ENCODE data around the gene PPA2.

Gene PPA2

GRCh38 chr4:105386012-105386411 lies 87.8 kb downstream of the PPA2 start:
- Histone ChIP-seq H3K9ac (ENCODE audit: low read length) (no peak overlapping the region), H3K4me3 (ENCODE audit: low read length) (no peak overlapping the region), H3K9me3 (ENCODE audit: control insufficient read depth, low read depth, low read length) (no peaks in the 10 kb centered on the region), H3K27me3 (ENCODE audit: control insufficient read depth, insufficient read depth, low read length) (no peaks in the 10 kb centered on the region), H3K36me3 (ENCODE audit: control insufficient read depth, low read depth, low read length) (peaks cover 9% of the 10 kb centered on the region), H3K4me1 (ENCODE audit: control insufficient read depth, low read depth, low read length) (no peaks in the 10 kb centered on the region), H3K27ac (ENCODE audit: low read length) (no peak overlapping the region)

GRCh38 chr4:105374071-105374470 lies 99.8 kb downstream of the PPA2 start:
- H3K9ac ChIP-seq (ENCODE audit: low read length): no peak overlapping the region
- H3K4me1 ChIP-seq (ENCODE audit: control insufficient read depth, low read depth, low read length): no peaks in the 10 kb centered on the region
- H3K36me3 ChIP-seq (ENCODE audit: control insufficient read depth, low read depth, low read length): no peaks in the 10 kb centered on the region
- H3K27ac ChIP-seq (ENCODE audit: low read length): no peak overlapping the region
- H3K9me3 ChIP-seq (ENCODE audit: control insufficient read depth, low read depth, low read length): no peaks in the 10 kb centered on the region
- H3K4me3 ChIP-seq (ENCODE audit: low read length): no peak overlapping the region
- H3K27me3 ChIP-seq (ENCODE audit: control insufficient read depth, insufficient read depth, low read length): no peaks in the 10 kb centered on the region

GRCh38 chr4:105373324-105373723 lies 100.5 kb downstream of the PPA2 start:
- H3K4me1 ChIP-seq (ENCODE audit: control insufficient read depth, low read depth, low read length): no peaks in the 10 kb centered on the region
- H3K9ac ChIP-seq (ENCODE audit: low read length): no peak overlapping the region
- no peak overlapping the region for H3K27ac ChIP-seq (ENCODE audit: low read length)

GRCh38 chr4:105369988-105370387 lies 103.9 kb downstream of the PPA2 start:
- no peak overlapping the region for H3K9ac ChIP-seq (ENCODE audit: low read length)
- H3K9me3 ChIP-seq (ENCODE audit: control insufficient read depth, low read depth, low read length): peaks cover 12% of the 10 kb centered on the region
- H3K4me3 ChIP-seq (ENCODE audit: low read length): no peak overlapping the region
- H3K27me3 ChIP-seq (ENCODE audit: control insufficient read depth, insufficient read depth, low read length): no peaks in the 10 kb centered on the region
- no peak overlapping the region for H3K27ac ChIP-seq (ENCODE audit: low read length)
- no peaks in the 10 kb centered on the region for H3K4me1 ChIP-seq (ENCODE audit: control insufficient read depth, low read depth, low read length)
- H3K36me3 ChIP-seq (ENCODE audit: control insufficient read depth, low read depth, low read length): peaks cover 4% of the 10 kb centered on the region

More at GRCh38 chr4:105373324-105373723, 100.5 kb downstream of the PPA2 start:
- Histone ChIP-seq H3K36me3 (ENCODE audit: control insufficient read depth, low read depth, low read length) (peaks cover 4% of the 10 kb centered on the region), H3K4me3 (ENCODE audit: low read length) (no peak overlapping the region), H3K27me3 (ENCODE audit: control insufficient read depth, insufficient read depth, low read length) (no peaks in the 10 kb centered on the region), H3K9me3 (ENCODE audit: control insufficient read depth, low read depth, low read length) (no peaks in the 10 kb centered on the region)

- Histone ChIP-seq H3K36me3 (ENCODE audit: control insufficient read depth, low read depth, low read length) (no peaks in the 10 kb centered on the region), H3K9ac (ENCODE audit: low read length) (no peak overlapping the region), H3K27ac (ENCODE audit: low read length) (no peak overlapping the region), H3K4me1 (ENCODE audit: control insufficient read depth, low read depth, low read length) (no peaks in the 10 kb centered on the region), H3K4me3 (ENCODE audit: low read length) (no peak overlapping the region), H3K9me3 (ENCODE audit: control insufficient read depth, low read depth, low read length) (peaks cover 4% of the 10 kb centered on the region), H3K27me3 (ENCODE audit: control insufficient read depth, insufficient read depth, low read length) (no peaks in the 10 kb centered on the region)
These were observed 112.8 kb downstream of the PPA2 start for GRCh38 chr4:105361053-105361452.

- Histone ChIP-seq H3K27me3 (ENCODE audit: control insufficient read depth, insufficient read depth, low read length) (no peaks in the 10 kb centered on the region), H3K36me3 (ENCODE audit: control insufficient read depth, low read depth, low read length) (no peaks in the 10 kb centered on the region), H3K4me1 (ENCODE audit: control insufficient read depth, low read depth, low read length) (no peaks in the 10 kb centered on the region), H3K9ac (ENCODE audit: low read length) (no peak overlapping the region), H3K4me3 (ENCODE audit: low read length) (no peak overlapping the region), H3K9me3 (ENCODE audit: control insufficient read depth, low read depth, low read length) (no peaks in the 10 kb centered on the region), H3K27ac (ENCODE audit: low read length) (no peak overlapping the region)
These were observed 116.4 kb downstream of the PPA2 start for GRCh38 chr4:105357258-105357980.

GRCh38 chr4:105356194-105356593 lies 117.7 kb downstream of the PPA2 start:
- no peak overlapping the region for H3K27ac ChIP-seq (ENCODE audit: low read length)
- no peaks in the 10 kb centered on the region for H3K9me3 ChIP-seq (ENCODE audit: control insufficient read depth, low read depth, low read length)

GRCh38 chr4:105352826-105353225 lies 121.0 kb downstream of the PPA2 start:
- no peak overlapping the region for H3K27ac ChIP-seq (ENCODE audit: low read length)
- no peak overlapping the region for H3K9ac ChIP-seq (ENCODE audit: low read length)
- no peaks in the 10 kb centered on the region for H3K36me3 ChIP-seq (ENCODE audit: control insufficient read depth, low read depth, low read length)
- no peaks in the 10 kb centered on the region for H3K9me3 ChIP-seq (ENCODE audit: control insufficient read depth, low read depth, low read length)
- H3K4me3 ChIP-seq (ENCODE audit: low read length): no peak overlapping the region
- H3K27me3 ChIP-seq (ENCODE audit: control insufficient read depth, insufficient read depth, low read length): no peaks in the 10 kb centered on the region
- no peaks in the 10 kb centered on the region for H3K4me1 ChIP-seq (ENCODE audit: control insufficient read depth, low read depth, low read length)

More at GRCh38 chr4:105356194-105356593, 117.7 kb downstream of the PPA2 start:
- Histone ChIP-seq H3K9ac (ENCODE audit: low read length) (no peak overlapping the region), H3K27me3 (ENCODE audit: control insufficient read depth, insufficient read depth, low read length) (no peaks in the 10 kb centered on the region), H3K4me3 (ENCODE audit: low read length) (no peak overlapping the region), H3K4me1 (ENCODE audit: control insufficient read depth, low read depth, low read length) (no peaks in the 10 kb centered on the region), H3K36me3 (ENCODE audit: control insufficient read depth, low read depth, low read length) (no peaks in the 10 kb centered on the region)

GRCh38 chr4:105351861-105352260 lies 122.0 kb downstream of the PPA2 start:
- no peaks in the 10 kb centered on the region for H3K27me3 ChIP-seq (ENCODE audit: control insufficient read depth, insufficient read depth, low read length)
- H3K36me3 ChIP-seq (ENCODE audit: control insufficient read depth, low read depth, low read length): no peaks in the 10 kb centered on the region
- H3K27ac ChIP-seq (ENCODE audit: low read length): no peak overlapping the region
- H3K4me1 ChIP-seq (ENCODE audit: control insufficient read depth, low read depth, low read length): no peaks in the 10 kb centered on the region
- H3K9ac ChIP-seq (ENCODE audit: low read length): no peak overlapping the region
- no peak overlapping the region for H3K4me3 ChIP-seq (ENCODE audit: low read length)
- H3K9me3 ChIP-seq (ENCODE audit: control insufficient read depth, low read depth, low read length): no peaks in the 10 kb centered on the region

- Histone ChIP-seq H3K27ac (ENCODE audit: low read length) (no peak overlapping the region), H3K4me1 (ENCODE audit: control insufficient read depth, low read depth, low read length) (no peaks in the 10 kb centered on the region), H3K9ac (ENCODE audit: low read length) (no peak overlapping the region), H3K27me3 (ENCODE audit: control insufficient read depth, insufficient read depth, low read length) (no peaks in the 10 kb centered on the region), H3K36me3 (ENCODE audit: control insufficient read depth, low read depth, low read length) (no peaks in the 10 kb centered on the region), H3K9me3 (ENCODE audit: control insufficient read depth, low read depth, low read length) (no peaks in the 10 kb centered on the region), H3K4me3 (ENCODE audit: low read length) (no peak overlapping the region)
These were observed 122.9 kb downstream of the PPA2 start for GRCh38 chr4:105350859-105351490.

GRCh38 chr4:105348719-105349118 lies 125.1 kb downstream of the PPA2 start:
- no peaks in the 10 kb centered on the region for H3K4me1 ChIP-seq (ENCODE audit: control insufficient read depth, low read depth, low read length)
- H3K27me3 ChIP-seq (ENCODE audit: control insufficient read depth, insufficient read depth, low read length): no peaks in the 10 kb centered on the region
- no peak overlapping the region for H3K27ac ChIP-seq (ENCODE audit: low read length)
- no peak overlapping the region for H3K9ac ChIP-seq (ENCODE audit: low read length)
- H3K36me3 ChIP-seq (ENCODE audit: control insufficient read depth, low read depth, low read length): no peaks in the 10 kb centered on the region
- H3K4me3 ChIP-seq (ENCODE audit: low read length): no peak overlapping the region
- no peaks in the 10 kb centered on the region for H3K9me3 ChIP-seq (ENCODE audit: control insufficient read depth, low read depth, low read length)

- H3K9ac ChIP-seq (ENCODE audit: low read length): no peak overlapping the region
- no peaks in the 10 kb centered on the region for H3K27me3 ChIP-seq (ENCODE audit: control insufficient read depth, insufficient read depth, low read length)
- no peak overlapping the region for H3K27ac ChIP-seq (ENCODE audit: low read length)
- H3K9me3 ChIP-seq (ENCODE audit: control insufficient read depth, low read depth, low read length): no peaks in the 10 kb centered on the region
- no peaks in the 10 kb centered on the region for H3K4me1 ChIP-seq (ENCODE audit: control insufficient read depth, low read depth, low read length)
- no peaks in the 10 kb centered on the region for H3K36me3 ChIP-seq (ENCODE audit: control insufficient read depth, low read depth, low read length)
- H3K4me3 ChIP-seq (ENCODE audit: low read length): no peak overlapping the region
These were observed 127.0 kb downstream of the PPA2 start for GRCh38 chr4:105346869-105347268.

Measured in iPS-18a (cell line).